SU-DHL-6 (cell line): ENCODE data around the gene HLA-DRA.
A peak's percentile ranks its signal among the peaks of the same experiment; 100 is the strongest.

Experiments
- CTCF ChIP-seq: fragments of 200-600 bp; sonication (generic); IDR thresholded peaks from one replicate; pipeline ENCODE4 v1.5.1; 2017; ENCODE audit warnings: antibody characterized with exemption, mild to moderate bottlenecking, low read length, moderate library complexity; ENCODE audit not compliant: insufficient read depth, poor library complexity, severe bottlenecking
- EZH2phosphoT487 ChIP-seq: fragments of 200-600 bp; sonication (generic), shearing (Covaris generic); conservative IDR thresholded peaks from 2 replicates; pipeline ENCODE4 v1.6.1; 2018; ENCODE audit warnings: mild to moderate bottlenecking, antibody characterized with exemption, low read length, moderate library complexity, mixed read lengths

DNA sequence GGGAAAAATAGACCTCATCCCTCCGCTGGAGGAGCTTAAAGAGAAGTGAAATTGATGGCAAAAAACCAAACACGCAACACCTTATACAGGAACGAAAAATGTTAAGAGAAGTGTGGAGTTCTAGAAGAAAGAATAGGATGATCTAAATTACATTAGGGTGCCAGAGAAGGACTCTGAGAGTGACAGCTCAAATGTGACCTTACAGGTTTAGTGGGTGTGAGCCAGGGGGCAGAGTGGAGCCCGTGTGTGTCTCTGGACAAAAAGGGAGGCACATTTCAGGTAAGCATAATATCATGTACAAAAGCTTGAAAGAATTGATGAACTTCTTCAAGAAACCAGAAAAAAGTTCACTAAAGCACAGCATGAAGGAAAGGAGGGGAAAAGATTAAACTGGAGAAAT, 20.8 kb downstream of the HLA-DRA start:
- peak; percentile 36 for TF ChIP-seq CTCF
- no peak for TF ChIP-seq EZH2phosphoT487
